ENCODE results near the gene ZFP57. TPM values are rescaled to one million over a fixed set of nuclear protein-coding genes. Genes with fewer than 3 reads are reported as not detected.

Gene ZFP57
- total and polyA plus RNA-seq, 2 experiments from 2014 or later, result not detected

DNA sequence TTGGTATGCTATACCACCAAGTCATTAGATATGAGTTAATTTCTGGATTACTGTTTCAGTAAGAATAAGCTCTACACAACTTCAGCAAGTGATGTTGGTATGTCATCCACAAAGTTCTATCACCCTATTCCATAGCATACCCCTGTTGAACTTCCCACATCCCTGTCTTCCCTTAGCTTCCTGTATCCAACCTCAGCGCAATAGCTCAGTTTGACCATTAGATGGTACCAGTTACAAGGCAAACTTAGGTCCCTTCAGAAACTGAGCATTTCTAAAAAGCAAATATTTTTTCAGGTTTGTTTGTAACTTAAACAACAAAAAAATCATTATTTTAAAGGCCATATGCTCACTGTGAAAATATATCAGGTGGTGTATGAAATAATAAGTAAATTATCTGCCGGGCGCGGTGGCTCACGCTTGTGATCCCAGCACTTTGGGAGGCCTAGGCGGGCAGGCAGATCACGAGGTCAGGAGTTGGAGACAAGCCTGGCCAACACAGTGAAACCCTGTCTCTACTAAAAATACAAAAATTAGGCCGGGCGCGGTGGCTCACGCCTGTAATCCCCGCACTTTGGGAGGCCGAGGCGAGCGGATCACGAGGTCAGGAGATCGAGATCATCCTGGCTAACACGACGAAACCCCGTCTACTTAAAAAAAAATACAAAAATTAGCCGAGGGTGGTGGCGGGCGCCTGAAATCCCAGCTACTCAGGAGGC lies 32.9 kb downstream of the ZFP57 start:
- Histone ChIP-seq H2AFZ (no peak overlapping the region), H3K27ac (no peak overlapping the region), H4K20me1 (ENCODE audit: insufficient read depth, poor library complexity, severe bottlenecking) (no peaks in the 10 kb centered on the region), H3K4me2 (no peak overlapping the region), H3K9me3 (ENCODE audit: low read depth) (no peaks in the 10 kb centered on the region), H3K9me2 (replicated peaks; ENCODE audit: insufficient read depth) (no peaks in the 10 kb centered on the region), H3K79me2 (no peaks in the 10 kb centered on the region), H3K4me1 (ENCODE audit: insufficient read depth) (no peaks in the 10 kb centered on the region), H3K36me3 (replicated peaks; ENCODE audit: insufficient read depth, low read depth) (no peaks in the 10 kb centered on the region), H3K4me3 (no peak overlapping the region), H3K27me3 (no peaks in the 10 kb centered on the region)
- DNase-seq (ENCODE audit: low spot score), result peak; percentile 50
- TF ChIP-seq, protein P1, sequence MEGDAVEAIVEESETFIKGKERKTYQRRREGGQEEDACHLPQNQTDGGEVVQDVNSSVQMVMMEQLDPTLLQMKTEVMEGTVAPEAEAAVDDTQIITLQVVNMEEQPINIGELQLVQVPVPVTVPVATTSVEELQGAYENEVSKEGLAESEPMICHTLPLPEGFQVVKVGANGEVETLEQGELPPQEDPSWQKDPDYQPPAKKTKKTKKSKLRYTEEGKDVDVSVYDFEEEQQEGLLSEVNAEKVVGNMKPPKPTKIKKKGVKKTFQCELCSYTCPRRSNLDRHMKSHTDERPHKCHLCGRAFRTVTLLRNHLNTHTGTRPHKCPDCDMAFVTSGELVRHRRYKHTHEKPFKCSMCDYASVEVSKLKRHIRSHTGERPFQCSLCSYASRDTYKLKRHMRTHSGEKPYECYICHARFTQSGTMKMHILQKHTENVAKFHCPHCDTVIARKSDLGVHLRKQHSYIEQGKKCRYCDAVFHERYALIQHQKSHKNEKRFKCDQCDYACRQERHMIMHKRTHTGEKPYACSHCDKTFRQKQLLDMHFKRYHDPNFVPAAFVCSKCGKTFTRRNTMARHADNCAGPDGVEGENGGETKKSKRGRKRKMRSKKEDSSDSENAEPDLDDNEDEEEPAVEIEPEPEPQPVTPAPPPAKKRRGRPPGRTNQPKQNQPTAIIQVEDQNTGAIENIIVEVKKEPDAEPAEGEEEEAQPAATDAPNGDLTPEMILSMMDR (IDR thresholded peaks at IDR 0.05; ENCODE audit: poor library complexity), result peak; percentile 55
- TF ChIP-seq EZH2 (IDR thresholded peaks at IDR 0.05; ENCODE audit: borderline replicate concordance) (no peak), EZH2phosphoT487 (IDR thresholded peaks at IDR 0.05; ENCODE audit: low read depth, severe bottlenecking, unreplicated experiment) (no peak)
- 88% methylated on average over 23 of the region's 23 CpGs for WGBS (ENCODE audit: low lambda C conversion rate, missing lambda C conversion rate)

DNA sequence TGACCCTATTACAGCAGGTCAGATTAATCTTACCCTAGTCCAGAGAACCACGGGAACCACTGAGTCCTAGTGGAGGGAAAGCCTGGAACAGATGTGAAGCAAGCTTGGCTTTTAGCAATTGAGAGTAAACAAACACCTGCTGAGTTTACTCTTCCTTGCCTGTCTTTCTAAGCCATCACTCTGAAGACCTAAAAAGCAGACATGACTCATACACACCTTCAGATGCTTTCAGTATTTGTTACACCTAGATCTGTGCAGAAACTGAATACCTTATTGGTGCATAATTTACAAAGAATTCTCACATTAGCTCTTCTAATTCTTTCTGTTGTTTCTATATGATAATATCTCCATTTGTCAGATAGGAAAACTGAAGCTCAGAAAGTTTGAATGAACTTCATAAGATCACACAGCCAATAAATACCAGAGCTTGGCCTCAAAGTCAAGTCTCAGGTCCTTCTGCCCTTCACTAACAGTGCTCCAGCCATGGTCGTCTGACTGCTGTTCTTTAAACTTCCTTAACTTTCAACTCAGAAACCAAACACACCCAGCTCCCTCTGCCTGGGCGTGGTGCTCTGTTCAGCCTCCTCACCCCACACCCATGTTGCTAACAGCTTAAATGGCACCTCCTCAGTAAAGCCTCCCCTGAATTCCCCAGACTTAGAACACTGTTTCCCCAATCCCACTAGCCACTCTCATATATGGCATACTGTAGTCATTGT lies 39.4 kb downstream of the ZFP57 start:
- H3K9me3 ChIP-seq (ENCODE audit: low read depth), result no peaks in the 10 kb centered on the region
- H2AFZ ChIP-seq, result no peak overlapping the region
- no peak for DNase-seq (ENCODE audit: low spot score)
- H3K4me3 ChIP-seq, result no peak overlapping the region
- TF ChIP-seq EZH2 (IDR thresholded peaks at IDR 0.05; ENCODE audit: borderline replicate concordance) (no peak), EZH2phosphoT487 (IDR thresholded peaks at IDR 0.05; ENCODE audit: low read depth, severe bottlenecking, unreplicated experiment) (no peak)
- TF ChIP-seq, protein P1 (IDR thresholded peaks at IDR 0.05; ENCODE audit: poor library complexity), result no peak
- no peaks in the 10 kb centered on the region for H3K4me1 ChIP-seq (ENCODE audit: insufficient read depth)
- H3K4me2 ChIP-seq, result no peak overlapping the region
- WGBS (ENCODE audit: low lambda C conversion rate, missing lambda C conversion rate), result 39% methylated on average over 3 of the region's 3 CpGs
- no peaks in the 10 kb centered on the region for H3K36me3 ChIP-seq (replicated peaks; ENCODE audit: insufficient read depth, low read depth)
- H3K27me3 ChIP-seq, result no peaks in the 10 kb centered on the region
- no peaks in the 10 kb centered on the region for H3K9me2 ChIP-seq (replicated peaks; ENCODE audit: insufficient read depth)
- no peaks in the 10 kb centered on the region for H4K20me1 ChIP-seq (ENCODE audit: insufficient read depth, poor library complexity, severe bottlenecking)
- no peaks in the 10 kb centered on the region for H3K79me2 ChIP-seq
- H3K27ac ChIP-seq, result no peak overlapping the region

DNA sequence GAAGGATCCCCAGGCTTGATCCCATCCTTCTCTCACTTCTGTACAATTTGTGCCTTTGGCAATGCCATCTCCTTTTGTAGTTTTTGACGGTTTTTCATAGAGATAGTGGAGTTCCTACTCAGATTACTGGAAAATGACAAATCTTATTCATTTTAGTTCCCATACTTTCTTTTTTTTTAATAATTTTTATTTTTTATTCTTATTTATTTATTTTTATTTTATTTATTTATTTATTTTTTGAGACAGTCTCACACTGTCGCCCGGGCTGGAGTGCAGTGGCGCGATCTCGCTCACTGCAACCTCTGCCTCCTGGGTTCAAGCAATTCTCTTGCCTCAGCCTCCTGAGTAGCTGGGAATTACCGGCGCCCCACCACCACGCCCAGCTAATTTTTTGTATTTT lies 43.7 kb downstream of the ZFP57 start:
- Histone ChIP-seq H2AFZ (no peak overlapping the region), H3K4me2 (no peak overlapping the region), H3K4me3 (no peak overlapping the region), H3K27me3 (no peaks in the 10 kb centered on the region), H3K79me2 (no peaks in the 10 kb centered on the region), H3K4me1 (ENCODE audit: insufficient read depth) (peaks cover 6% of the 10 kb centered on the region), H3K27ac (no peak overlapping the region), H3K9me2 (replicated peaks; ENCODE audit: insufficient read depth) (no peaks in the 10 kb centered on the region), H4K20me1 (ENCODE audit: insufficient read depth, poor library complexity, severe bottlenecking) (no peaks in the 10 kb centered on the region), H3K36me3 (replicated peaks; ENCODE audit: insufficient read depth, low read depth) (no peaks in the 10 kb centered on the region), H3K9me3 (ENCODE audit: low read depth) (no peaks in the 10 kb centered on the region)
- no peak for TF ChIP-seq EZH2phosphoT487 (IDR thresholded peaks at IDR 0.05; ENCODE audit: low read depth, severe bottlenecking, unreplicated experiment)
- no peak for TF ChIP-seq EZH2 (IDR thresholded peaks at IDR 0.05; ENCODE audit: borderline replicate concordance)
- TF ChIP-seq, protein P1 (IDR thresholded peaks at IDR 0.05; ENCODE audit: poor library complexity), result no peak
- no peak for DNase-seq (ENCODE audit: low spot score)
- WGBS (ENCODE audit: low lambda C conversion rate, missing lambda C conversion rate), result 96% methylated on average over 9 of the region's 9 CpGs
